ENCODE data around the gene NXPH4.

- TF ChIP-seq CTCF (IDR thresholded peaks at IDR 0.05) (no peak), POLR2A (IDR thresholded peaks at IDR 0.05; ENCODE audit: low read depth) (no peak), POLR2AphosphoS5 (IDR thresholded peaks at IDR 0.05) (no peak)
Measured at GRCh38 chr12:57263096-57263495, 46.5 kb downstream of the NXPH4 start.

Data from esophagus muscularis mucosa (tissue), 3 donors.